GM21717 (cell line): ENCODE data around the gene GSDMA.
A peak's percentile ranks its signal among the peaks of the same experiment; 100 is the strongest.

Source experiments
- ATAC-seq: cut with Tn5 transposase; IDR thresholded peaks from one replicate; pipeline ENCODE4 v1.9.1; 2021; ENCODE audit warnings: mild to moderate bottlenecking, moderate library complexity; ENCODE audit not compliant: unreplicated experiment

GSDMA gene

GRCh38 chr17:39954876-39955275 lies 7.9 kb upstream of the GSDMA start:
- no peak for ATAC-seq

GRCh38 chr17:39955726-39956225 lies 7.0 kb upstream of the GSDMA start:
- ATAC-seq: no peak

GRCh38 chr17:39960524-39961041 lies 2.2 kb upstream of the GSDMA start:
- no peak for ATAC-seq

GRCh38 chr17:39963829-39964228 lies 1.0 kb downstream of the GSDMA start:
- ATAC-seq: no peak

GRCh38 chr17:39965017-39965699 lies 2.4 kb downstream of the GSDMA start:
- no peak for ATAC-seq

GRCh38 chr17:39966771-39967170 lies 4.0 kb downstream of the GSDMA start:
- no peak for ATAC-seq

- no peak for ATAC-seq
Measured at GRCh38 chr17:39968761-39969160, 6.0 kb downstream of the GSDMA start.

GRCh38 chr17:39969375-39969774 lies 6.6 kb downstream of the GSDMA start:
- ATAC-seq: no peak

- no peak for ATAC-seq
Measured at GRCh38 chr17:39970157-39970692, 7.4 kb downstream of the GSDMA start.

GRCh38 chr17:39971076-39971603 lies 8.3 kb downstream of the GSDMA start:
- ATAC-seq: no peak

- ATAC-seq: no peak
Measured at GRCh38 chr17:39972271-39972670, 9.5 kb downstream of the GSDMA start.

- no peak for ATAC-seq
Measured at GRCh38 chr17:39973496-39973895, 10.7 kb downstream of the GSDMA start.

- no peak for ATAC-seq
Measured at GRCh38 chr17:39974433-39974832, 11.6 kb downstream of the GSDMA start.

- no peak for ATAC-seq
Measured at GRCh38 chr17:39975801-39976200, 13.0 kb downstream of the GSDMA start.

- ATAC-seq: no peak
Measured at GRCh38 chr17:39979016-39979670, 16.3 kb downstream of the GSDMA start.

- ATAC-seq: peak; percentile 20
Measured at GRCh38 chr17:39979893-39980350, 17.1 kb downstream of the GSDMA start.

- ATAC-seq: peak; percentile 88
Measured at GRCh38 chr17:39980351-39981206, 17.8 kb downstream of the GSDMA start, which contains the start of gene PSMD3. Gene PSMD3, plus strand, starts transcription at chr17:39980807. Its CDS starts 164 bp downstream, at chr17:39980971.

- ATAC-seq: peak; percentile 3
Measured at GRCh38 chr17:39981207-39981741, 18.5 kb downstream of the GSDMA start.

- ATAC-seq: no peak
Measured at GRCh38 chr17:39981766-39982375, 19.1 kb downstream of the GSDMA start.
